Putamen (tissue), 1 donor: Measurements from ENCODE around the gene CRB3.

Experiments used
- DNase-seq: peaks from one replicate; pipeline ENCODE4 v3.0.0-alpha.2; 2016; ENCODE audit warnings: low spot score

The CRB3 gene

DNA sequence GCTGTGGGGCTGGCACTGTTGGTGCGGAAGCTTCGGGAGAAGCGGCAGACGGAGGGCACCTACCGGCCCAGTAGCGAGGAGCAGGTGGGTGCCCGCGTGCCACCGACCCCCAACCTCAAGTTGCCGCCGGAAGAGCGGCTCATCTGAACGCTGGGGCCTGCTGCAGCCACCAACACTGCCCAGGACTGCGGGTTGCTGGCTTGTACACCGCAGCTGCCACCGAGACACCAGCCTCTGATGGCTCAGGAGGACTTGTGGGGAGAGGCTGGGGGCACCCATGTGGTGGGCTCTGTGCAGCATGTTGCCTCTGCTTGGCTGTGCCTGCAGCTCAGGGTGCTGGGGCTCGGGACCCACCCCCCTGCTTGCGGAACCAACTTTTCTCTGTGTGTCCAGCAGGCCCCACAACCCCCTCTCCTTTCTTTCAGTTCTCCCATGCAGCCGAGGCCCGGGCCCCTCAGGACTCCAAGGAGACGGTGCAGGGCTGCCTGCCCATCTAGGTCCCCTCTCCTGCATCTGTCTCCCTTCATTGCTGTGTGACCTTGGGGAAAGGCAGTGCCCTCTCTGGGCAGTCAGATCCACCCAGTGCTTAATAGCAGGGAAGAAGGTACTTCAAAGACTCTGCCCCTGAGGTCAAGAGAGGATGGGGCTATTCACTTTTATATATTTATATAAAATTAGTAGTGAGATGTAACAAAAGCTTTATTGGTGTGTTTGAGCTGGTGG is 2.6 kb downstream of the CRB3 start:
- DNase-seq, result no peak

DNA sequence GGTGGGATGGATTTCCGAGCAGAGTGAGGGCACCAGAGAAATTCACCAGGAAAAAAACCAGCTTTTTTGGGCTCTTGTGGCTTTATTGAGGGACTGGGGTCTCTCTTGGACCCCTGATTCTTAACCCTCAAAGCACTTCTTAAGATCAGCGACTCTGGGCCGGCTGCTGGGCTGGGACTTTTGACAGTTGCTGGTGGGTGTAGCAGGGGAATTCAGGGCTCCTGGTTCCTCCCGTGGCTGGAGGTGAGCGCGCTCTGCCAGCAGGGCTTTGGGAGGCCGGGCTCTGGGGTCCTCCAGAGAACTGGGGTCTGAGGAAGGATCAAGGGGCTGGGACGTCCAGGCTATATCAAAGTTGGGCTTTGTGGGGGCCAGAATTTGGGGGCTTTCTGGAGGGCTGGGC is 3.3 kb downstream of the CRB3 start:
- no peak for DNase-seq

DNA sequence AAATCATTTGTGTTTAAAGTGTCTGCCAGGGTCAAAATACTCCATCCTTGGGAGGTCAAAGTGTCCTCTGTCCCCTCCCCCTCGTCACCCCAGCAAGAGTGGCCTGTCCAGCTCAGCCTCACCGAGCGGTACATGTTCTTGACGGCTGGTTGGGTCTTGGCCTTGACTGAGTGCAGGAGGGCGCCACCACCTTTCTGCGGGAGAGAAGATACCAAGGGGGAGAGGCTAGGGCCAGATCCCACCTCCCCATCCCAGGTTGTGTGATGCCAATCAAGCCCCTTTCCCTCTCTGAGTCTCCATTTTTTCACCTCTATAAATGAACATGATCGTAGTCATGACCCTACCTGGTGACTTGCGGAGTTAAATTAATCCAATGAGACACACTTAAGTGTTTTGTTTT is 6.1 kb downstream of the CRB3 start:
- no peak for DNase-seq

DNA sequence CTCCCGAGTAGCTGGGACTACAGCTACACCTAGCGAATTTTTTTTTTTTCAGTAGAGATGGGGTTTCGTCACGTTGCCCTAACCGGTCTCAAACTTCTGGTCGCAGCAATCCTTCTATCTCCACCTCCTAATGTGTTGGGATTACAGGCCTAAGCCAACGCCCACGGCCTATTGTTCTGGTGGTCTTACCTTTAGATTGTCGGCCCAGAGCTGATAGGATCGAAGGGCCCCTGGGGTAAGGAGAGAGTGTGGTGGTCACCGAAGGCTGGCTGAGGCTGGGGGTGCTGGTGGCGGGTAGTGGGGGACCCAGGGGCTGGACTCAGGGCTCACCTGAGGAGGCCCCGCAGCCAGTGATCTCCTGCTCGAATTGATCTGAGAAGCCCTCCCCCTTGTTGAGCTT is 7.0 kb downstream of the CRB3 start:
- no peak for DNase-seq

GRCh38 chr19:6472713-6473112 is 8.6 kb downstream of the CRB3 start:
- no peak for DNase-seq

GRCh38 chr19:6473647-6474046 is 9.6 kb downstream of the CRB3 start:
- DNase-seq, result no peak

DNA sequence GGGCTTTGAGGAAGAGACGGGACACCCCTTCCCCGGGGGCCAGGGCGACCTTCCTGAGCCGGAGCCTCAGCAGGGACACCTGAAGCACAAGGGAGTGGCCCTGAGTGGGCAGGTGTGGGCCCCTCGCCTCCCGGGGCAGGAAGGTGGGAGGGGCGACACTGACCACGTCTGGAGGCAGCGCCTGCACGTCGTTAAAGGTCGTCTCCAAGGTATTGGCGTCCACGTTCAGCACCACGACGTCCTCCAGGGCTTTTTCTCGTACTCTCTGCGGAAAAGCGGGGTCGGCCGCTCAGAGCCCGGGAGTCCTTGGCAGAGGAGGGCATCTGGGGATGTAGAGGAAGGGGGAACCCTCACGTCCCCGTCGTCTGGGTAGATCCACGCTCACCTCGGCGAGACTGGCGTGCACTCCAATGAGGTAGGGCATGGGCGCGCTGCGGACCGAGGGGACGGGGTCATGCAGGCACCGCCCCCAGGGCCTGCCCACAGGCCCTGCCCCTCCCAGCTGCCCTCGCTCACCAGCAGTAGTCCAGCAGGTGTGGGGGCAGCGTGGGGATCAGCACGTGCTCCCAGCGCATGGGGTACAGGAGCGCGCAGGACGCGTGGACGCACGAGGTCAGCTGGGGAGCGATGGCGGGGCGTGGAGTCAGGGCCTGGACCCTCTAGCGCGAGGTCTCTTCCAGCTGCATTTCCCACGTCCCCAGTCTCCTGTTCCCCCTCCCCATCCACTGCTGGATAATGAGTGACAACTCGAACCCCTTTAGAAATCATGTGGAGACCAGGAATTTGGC is 11.4 kb downstream of the CRB3 start:
- no peak for DNase-seq

- DNase-seq, result peak; percentile 75
Measured at GRCh38 chr19:6476155-6476895, 12.3 kb downstream of the CRB3 start.

DNA sequence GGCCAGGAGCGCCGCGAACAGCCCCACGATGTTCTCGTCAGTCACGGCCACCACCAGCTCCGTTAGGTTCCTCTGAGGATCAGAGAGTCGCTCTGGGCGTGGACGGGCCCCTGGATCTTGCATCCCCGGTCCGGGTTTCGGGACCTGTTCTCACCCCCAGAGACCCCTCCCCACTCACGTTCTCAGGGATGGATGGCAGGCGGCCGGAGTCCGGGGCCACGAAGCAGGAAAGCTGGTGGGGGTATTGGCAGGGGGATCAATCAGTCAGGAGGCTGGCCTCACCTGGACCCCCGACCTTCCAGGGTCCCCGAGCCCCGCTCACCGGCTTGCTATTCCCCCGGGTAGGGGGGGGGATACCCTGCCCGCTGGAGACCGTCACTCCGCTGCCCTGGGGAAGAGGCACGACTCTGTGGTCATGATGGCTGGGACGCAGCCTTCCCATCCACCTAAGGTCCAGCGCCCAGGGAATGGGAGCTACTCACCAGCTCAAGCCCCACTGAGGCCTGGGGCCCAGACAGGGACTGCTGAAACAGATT is 12.9 kb downstream of the CRB3 start:
- DNase-seq, result no peak

GRCh38 chr19:6478815-6479214 is 14.7 kb downstream of the CRB3 start:
- DNase-seq, result no peak

DNA sequence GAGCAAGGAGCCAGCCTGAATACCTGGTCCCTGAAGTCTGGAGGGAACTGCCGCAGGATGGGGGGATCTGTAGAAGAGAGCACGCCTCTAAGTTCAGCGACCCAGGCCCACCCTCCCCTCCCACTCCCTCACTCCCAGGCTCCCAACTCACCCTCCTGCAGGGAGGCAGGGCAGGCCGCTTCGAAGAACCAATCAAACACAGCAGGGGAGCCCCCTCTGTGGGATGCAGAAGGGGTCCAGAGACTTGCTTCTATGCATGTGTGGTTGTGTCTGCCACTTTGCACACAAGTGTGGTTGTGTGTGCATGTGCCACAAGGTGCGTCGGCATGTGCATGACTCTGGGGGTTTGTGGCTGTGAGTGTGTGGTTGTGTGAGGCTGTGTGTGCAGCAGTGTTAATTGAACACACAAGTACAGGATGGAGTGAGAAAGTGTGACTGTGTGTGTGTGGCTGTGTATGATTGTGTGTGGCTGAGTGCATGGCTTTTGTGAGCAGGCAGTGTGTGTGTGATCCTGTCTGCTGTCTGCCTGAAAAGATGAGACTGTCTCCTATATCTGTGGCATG is 15.8 kb downstream of the CRB3 start:
- no peak for DNase-seq

DNA sequence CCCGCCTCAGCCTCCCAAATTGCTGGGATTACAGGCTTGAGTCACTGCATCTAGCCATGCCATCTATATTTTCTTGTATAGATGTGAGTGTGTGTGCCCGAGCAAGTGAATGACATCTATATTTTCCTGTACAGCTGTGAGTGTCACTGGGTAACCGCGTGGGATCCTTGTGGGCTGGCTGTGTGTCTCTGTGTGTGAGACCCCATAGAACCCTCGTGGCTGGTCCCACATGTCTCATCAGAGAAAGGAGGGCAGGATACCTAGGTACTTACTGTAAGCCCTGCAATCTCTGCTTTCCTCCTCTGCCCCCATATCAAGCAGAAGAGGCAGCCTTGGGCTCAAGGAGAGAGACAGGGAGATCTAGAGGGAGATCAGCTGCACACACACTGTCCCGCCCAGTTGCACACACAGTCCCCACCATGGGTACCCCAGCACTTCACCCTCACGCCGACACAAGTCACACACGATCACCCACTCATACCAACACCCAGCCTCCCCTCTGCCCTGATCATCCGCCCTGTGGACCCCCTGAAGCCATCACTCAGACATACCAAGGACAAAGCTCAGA is 16.9 kb downstream of the CRB3 start:
- no peak for DNase-seq

GRCh38 chr19:6481541-6482342 is 17.7 kb downstream of the CRB3 start, which contains the start of gene DENND1C:
Gene DENND1C, minus strand, starts transcription at chr19:6481787. Its CDS starts 92 bp downstream, at chr19:6481695.
- no peak for DNase-seq

GRCh38 chr19:6482343-6482686 is 18.2 kb downstream of the CRB3 start:
- DNase-seq, result no peak

- no peak for DNase-seq
Measured at GRCh38 chr19:6483235-6483634, 19.2 kb downstream of the CRB3 start.

- no peak for DNase-seq
Measured at GRCh38 chr19:6484230-6484629, 20.2 kb downstream of the CRB3 start.

DNA sequence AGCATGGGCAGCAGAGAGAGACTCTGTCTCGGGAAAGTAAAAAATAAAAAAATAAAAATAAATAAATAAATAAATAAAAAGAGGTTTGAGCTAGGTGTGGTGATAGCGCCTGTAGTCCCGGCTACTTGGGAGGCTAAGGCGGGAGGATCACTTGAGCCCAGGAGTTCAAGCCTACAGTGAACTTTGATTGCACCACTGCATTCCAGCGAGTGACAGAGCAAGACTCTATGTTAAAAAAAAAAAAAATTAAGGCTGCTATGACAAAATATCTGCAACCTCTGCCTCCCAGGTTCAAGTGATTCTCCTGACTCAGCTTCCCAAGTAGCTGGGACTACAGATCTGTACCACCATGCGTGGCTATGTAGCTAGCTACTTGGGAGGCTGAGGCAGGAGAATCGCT is 20.8 kb downstream of the CRB3 start:
- no peak for DNase-seq

GRCh38 chr19:6489278-6490061 is 25.4 kb downstream of the CRB3 start:
- DNase-seq, result peak; percentile 79

DNA sequence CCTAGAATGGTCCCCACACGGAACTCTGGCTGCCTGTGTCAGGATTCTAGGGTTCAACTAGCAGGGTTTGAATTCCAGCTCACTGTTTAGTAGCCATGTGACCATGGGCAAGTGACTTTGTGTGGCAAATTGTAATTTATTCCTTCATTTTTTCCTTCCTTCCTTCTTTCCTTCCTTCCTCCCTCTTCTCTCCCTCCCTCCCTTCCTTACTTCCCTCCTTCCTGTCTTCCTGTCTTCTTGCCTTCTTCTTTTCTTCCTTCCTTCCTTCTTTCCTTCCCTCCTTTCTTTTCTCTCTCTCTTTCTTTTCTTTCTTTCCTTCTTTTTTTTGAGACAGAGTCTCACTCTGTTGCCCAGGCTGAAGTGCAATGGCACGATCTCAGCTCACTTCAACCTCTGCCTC is 26.1 kb downstream of the CRB3 start:
- DNase-seq, result no peak
